Left lobe of liver (tissue), 2 donors: Measurements from ENCODE around the gene MAML3. TPM values are rescaled to one million over a fixed set of nuclear protein-coding genes. Genes with fewer than 3 reads are reported as not detected.
A peak's percentile ranks its signal among the peaks of the same experiment; 100 is the strongest.

Source experiments
- ATAC-seq: fragments of 200-7000 bp; cut with Tn5 transposase; one replicate; pipeline ENCODE4 v1.9.1; 2020; ENCODE audit warnings: mild to moderate bottlenecking, moderate library complexity
- DNase-seq: peaks from one replicate; pipeline ENCODE4 v3.0.0-alpha.2; 2020; ENCODE audit warnings: low spot score
- total RNA-seq: library from RNA; stranded (reverse); gene quantifications from one replicate; pipeline ENCODE4 v1.2.1, GENCODE V29; 2021
- donor health status: DM: no; HTN: no; CAD: no; lungs with moderate emphysema.
- donor health status: DM: no; HTN: yes; CAD: no.

The MAML3 gene
- total RNA-seq, 1 donor from 2014 or later = 8.4 TPM

DNA sequence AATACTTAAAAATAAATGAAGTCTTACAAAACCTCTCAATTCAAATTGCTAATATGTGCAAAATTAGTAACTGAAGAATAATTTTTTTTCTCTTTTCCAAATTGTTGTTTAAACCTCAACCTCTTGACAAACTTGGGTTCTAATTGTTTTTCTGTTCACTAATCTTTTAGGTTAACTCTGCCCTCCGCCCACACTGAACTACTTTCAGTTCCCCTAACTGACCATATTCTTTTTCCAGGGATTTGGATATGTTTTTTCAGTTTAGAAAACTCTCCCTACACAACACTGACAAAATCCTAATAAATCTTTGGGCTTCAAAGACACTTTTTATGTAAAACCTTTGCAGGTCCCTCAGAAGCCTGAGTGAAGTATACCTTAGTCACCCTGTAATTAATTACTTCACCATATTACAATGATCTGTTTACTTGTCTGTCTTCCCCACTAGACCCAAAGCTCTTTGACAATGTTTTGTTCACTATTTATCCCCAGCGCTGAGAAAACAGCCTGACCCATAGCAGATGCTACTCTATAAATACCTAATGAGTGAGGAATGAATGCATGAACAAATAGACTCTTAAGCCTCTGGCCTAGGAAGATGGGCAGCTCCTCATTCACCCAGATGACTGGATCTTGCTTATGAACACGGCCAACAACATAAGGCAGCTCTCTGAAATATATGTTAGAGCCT, 134.9 kb downstream of the MAML3 start:
- ATAC-seq = peak; percentile 22
- DNase-seq = no peak

DNA sequence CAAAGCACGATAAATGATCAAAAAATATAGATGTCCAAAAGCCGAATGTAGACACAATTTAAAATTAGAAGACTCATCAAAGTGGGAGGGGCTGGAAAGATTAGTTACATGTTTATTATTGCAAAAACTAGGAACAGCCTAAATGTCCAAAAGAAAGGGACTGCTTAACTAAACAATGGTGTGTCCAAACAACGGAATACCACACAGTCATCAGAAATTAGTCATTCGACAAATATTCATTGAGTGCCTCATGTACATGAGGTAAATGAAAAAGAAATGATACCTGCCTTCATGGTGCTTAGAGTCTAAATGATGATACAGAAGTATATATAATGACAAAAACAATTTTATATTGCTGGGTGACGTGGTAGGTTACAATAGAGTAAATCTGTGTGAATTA, 139.7 kb downstream of the MAML3 start:
- DNase-seq (no peak), ATAC-seq (no peak)

DNA sequence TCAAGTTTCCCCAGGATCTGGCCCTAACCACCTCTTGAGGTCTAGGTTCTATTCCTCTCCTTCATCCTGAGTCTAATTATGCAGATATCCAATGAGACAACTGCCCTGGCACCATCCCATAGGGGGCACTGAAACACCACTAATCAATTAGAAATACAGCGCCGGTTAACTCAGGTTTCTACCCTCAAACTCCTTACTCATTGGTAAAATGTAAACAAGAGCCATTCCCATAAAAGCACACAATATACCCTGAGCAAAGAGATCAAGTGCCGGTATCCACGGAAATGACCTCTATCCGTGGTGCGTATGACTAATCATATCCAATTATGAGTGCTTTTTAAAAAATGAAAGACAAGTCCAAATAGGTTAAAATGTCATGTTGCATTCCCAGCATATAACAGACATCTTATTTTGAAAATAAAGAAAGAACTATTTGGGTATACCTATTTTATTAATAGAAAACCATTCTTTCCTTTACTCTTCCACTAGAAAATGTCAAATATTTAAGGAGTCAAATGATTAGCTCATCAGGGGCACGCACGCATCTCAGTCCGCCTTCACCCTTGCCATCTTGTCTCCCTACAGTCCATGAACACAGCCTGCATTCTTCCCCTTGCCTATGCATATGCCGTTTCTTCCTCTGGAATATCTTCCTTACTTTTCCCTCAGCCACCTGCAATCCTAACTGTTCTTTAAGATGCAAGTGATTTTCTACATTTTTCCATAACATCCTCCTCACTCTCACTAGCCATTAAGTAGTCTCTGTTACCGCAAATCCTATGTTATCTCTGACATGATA, 141.1 kb downstream of the MAML3 start:
- ATAC-seq = peak; percentile 98

DNA sequence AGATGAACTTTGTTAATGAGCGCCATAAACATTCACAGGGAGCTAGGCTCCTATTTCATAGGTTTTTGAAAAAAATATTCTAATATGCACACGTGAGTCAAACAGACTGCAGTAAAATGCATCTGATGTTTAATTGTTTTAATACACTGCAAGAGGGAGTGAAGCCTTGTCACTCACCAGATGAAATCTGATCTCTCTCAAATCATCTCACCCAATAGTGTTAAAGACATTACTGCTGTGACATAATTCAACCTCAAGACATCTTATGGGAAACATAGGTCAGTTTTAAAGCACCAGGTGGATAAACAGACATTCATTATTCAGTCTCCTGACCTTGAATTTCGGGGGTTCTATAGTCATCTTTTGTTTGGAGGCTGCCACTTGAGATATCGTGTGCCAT, 148.3 kb downstream of the MAML3 start:
- ATAC-seq (no peak), DNase-seq (no peak)

More for the DNA sequence above, 141.1 kb downstream of the MAML3 start:
- peak; percentile 64 for DNase-seq

DNA sequence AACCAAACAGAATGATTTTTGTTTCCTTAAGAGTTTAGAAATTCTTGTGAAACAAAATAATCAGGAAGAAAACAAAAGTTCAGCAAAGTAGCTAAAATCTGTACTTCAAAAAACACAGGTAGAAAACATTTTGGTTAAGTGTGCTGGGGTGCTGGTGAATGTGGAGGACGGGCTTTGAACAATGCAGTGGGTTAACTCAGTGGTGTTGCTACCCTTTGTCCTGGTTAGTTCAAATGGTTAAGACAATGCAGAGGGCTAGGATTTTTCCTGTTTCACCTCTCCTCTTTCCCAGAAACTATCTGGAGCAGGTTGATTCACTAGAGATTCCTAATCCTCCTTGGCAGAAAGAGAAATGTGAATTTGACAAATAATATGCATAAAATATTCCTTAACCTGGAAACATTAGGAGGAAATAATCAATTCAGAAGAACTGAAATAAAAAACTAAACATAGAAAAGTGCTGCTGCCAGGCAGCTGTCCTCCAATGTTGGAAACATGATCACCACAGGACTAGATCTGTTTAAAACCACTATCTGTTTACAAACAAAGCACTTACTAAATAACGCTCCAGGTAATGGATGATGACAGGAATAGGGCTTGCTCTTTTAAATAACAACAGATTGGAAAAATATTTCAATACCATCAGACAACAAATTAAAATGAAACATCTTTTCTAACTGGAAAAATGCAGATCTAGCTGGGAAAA, 148.9 kb downstream of the MAML3 start:
- ATAC-seq (peak; percentile 39), DNase-seq (no peak)

DNA sequence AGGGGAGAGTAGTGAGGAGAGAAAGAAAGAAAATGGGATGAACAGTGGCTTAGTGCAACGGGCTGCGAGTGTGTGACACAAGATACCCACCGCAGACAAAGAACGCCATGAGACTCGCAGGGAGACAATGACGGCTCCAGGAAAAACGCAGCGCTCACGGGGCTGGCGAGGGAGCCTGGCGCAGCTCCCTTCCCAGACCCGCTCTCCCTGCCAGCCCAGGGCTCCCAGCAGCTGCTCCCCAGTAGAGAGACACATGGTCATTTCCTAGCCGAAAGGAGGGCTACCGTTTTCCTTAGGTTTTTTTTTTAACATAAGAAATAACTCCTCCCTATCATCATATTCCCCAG, 149.5 kb downstream of the MAML3 start:
- no peak for DNase-seq
- ATAC-seq = peak; percentile 86

DNA sequence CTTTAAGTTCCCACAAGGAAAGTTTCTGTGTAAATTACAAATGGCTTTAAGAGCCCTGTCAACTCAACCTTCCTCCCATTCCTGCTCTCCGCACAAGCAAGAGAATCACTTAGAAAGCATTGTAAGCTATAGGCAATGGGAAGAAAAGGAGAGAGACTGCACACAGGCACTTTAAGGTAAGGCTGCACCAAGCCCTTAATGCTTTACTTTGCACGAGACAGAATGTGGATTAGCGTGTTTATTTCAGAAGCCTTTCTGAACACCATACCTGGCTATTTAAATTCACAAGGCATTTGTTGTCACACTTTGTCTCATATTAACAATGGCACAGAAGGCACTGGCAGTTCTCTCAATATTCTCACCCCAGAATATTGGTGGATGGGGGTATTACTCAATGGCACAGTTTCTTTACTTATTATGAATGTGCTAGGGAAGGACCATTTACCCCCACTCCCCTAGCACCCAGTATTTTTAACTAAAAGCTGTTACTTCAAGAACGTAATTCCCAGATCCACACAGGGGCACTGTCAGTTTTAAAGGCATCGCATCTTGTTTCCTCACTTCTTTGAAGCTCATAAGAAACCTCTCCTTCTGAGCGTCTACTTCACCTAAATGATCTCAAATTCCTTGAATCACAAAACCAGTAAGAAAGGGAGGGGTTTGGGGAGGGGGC, 150.0 kb downstream of the MAML3 start:
- no peak for ATAC-seq
- DNase-seq = no peak

DNA sequence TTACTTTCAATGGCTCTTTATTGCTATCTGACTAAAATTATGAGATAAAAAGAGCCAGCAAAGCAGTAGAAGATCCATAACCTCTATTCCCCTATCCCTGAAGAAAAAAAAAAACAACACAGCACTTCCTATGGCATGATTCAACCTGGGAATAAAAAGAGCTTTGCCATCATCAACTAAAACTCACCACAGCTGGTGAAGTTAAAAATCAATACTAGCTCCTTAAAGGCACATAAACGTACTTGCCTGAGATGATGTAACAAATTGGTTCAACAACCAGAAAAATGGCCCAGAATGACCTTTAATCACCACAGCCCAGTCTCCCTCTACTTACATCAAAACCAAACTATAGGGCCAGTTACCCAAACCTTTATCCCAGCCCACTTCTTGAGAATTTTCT, 153.8 kb downstream of the MAML3 start:
- ATAC-seq (no peak), DNase-seq (no peak)

DNA sequence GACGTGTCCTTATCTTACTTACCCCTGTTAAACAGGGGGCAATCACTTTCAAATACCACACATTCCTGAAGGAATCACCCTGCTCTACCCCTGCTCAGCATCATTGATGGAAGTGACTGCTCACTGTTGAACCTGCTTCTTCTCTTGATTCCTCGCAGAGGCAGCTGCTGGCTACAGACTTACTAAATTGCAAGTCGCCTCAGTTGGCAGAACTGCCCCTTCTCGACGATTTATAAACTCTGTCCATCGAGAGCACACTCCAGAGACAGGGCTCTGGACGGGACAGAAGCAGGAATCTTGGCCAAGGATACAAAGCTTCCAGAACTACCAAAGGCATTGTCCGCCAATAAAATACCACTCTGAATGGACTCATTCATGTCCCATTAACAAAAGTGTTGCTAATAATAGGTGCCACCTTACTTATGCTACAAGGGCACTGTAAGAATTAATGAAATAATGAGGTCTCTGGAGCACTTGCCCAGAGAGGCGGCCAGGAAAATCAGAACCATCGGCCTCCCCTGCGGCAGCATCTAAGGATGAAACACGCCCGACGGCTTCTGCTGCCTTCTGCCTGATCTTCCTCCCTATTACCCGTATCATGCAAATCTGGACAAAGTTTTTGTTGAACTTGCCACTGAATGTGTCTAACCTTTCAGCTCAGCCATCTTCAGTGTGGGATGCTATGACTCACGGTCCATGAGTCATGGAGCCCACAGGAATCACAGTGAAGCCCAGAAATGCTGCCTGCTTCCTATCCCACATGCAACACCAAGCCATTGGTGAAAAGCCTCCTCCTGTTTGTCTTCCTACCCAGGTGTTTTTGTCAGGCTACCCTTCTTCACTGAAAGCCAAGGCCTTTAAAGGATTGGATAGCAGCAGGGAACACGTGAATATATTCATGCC, 164.9 kb downstream of the MAML3 start:
- DNase-seq = no peak
- ATAC-seq = no peak

DNA sequence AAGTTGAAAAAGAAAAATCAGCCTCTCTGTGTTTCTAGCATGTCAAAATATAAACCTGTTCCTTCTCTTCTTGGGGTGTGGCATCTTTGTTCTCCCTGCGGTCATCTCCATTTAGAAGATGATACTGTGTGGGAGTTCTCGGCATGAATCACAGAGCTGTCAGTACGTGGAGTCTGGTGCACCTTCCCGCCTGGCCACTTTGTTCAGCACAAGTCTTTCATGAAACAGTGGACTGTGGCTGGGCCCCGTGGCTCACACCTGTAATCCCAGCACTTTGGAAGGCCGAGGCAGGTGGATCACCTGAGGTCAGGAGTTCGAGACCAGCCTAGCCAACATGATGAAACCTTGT, 166.5 kb downstream of the MAML3 start:
- no peak for DNase-seq
- ATAC-seq = no peak

DNA sequence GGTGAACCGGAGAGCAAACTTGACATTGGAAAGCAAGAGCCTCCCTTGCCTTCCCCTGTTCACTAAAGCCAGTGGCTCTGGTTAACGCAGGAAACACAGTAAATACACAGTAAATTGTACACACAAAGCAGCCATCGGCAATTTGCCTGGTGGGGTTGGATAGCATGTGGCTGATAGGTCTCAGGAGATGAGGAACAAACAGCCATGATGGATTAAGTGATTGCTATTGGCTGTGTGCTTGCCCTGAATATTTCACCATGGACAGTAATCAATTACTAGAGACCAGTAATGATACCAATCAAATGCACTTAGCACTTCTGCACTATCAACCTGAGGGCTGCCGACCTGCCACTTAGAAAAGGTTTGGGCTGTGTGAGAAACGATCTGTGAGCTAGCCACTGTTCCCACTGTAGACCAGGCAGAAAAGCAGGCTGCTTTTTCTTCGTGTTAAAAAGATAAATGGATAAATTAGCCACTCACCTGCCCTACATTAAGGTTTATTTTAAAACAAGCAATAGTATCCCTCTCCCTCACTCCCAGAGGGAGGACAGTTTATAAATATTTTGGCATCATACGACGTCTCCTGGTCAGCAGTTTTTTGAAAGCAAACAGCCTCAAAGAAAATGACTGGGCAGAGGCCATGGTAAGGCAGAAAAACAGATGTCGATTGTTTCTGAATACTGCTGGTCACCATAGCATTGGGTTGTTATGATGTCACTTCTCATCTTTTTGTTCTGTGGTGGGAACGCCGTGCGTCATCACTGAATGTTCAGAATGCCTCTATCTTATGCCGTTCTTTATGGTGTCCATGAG, 167.1 kb downstream of the MAML3 start:
- DNase-seq (no peak), ATAC-seq (no peak)

DNA sequence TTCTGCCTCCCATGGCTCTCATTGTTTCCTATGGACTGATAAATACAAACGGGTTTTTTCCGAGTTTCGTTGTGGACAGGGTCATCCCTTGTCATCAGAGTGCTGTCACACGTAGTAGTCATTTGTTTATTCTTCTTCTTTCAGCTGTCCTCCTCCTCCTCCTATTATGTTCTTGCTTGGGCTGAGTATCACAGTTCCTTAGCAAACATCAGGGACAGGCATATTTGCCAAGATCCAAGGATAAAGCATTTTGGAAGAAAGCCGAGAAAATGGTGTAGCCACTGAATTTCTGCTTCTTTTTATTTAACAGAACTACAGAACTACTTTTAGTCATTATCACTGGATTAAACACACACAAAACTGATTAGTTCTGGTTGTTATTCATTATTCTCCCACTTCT, 167.9 kb downstream of the MAML3 start:
- no peak for DNase-seq
- ATAC-seq = no peak

DNA sequence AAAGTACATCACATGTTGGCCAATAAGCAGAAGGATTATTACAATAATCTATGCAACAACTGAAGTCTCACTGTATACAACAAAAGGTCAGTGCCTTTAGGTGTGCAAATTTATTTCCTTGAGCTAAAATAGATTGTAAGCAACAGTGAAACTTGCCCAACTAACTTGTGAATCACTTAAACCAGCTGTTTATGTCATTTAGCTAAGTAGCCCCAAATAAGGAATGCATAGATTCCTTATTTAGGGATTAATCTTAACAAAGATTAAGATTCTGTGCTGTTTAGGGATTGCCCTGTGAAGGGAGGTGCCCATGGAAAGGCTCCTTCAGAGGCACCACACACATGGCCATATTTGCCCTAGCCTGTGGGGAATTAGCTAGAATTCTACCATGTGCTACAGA, 168.6 kb downstream of the MAML3 start:
- DNase-seq = no peak
- ATAC-seq = no peak

DNA sequence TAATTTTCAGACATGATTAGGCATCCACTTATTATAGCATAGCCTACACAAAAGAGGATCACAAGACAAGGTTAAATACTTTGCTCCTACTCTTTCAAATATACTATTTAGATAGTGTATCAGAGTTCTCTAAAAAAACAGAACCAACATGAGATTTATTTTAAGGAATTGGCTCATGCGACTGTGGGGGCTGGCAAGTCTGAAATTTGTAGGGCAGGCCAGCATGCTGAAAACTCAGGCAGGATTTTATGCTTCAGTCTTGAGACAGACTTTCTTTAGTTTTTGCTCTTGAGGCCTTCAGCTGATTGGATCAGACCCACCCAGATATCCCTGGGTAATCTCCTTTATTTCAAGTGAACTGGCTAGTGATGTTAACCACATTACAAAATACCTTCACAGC, 169.5 kb downstream of the MAML3 start:
- no peak for ATAC-seq

DNA sequence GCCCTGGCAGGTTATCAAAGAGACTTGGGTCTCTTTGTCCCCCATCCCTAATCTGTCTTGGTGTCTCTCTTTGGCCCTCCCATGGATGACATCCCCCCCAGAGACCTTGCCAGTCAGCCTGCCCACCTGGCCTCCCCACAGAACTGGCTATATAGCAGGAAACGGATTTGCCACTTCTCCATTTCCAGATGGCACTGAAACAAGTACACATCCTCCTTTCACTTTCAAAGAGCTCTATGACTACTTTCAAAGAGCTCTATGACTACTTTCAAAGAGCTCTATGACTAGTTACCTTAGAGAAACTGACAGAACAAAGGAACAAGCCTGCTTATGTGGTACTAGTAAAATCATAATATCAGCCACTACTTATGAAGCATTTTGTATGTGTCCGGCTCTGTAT, 175.3 kb downstream of the MAML3 start:
- DNase-seq (no peak), ATAC-seq (no peak)

More for the DNA sequence above, 169.5 kb downstream of the MAML3 start:
- no peak for DNase-seq

DNA sequence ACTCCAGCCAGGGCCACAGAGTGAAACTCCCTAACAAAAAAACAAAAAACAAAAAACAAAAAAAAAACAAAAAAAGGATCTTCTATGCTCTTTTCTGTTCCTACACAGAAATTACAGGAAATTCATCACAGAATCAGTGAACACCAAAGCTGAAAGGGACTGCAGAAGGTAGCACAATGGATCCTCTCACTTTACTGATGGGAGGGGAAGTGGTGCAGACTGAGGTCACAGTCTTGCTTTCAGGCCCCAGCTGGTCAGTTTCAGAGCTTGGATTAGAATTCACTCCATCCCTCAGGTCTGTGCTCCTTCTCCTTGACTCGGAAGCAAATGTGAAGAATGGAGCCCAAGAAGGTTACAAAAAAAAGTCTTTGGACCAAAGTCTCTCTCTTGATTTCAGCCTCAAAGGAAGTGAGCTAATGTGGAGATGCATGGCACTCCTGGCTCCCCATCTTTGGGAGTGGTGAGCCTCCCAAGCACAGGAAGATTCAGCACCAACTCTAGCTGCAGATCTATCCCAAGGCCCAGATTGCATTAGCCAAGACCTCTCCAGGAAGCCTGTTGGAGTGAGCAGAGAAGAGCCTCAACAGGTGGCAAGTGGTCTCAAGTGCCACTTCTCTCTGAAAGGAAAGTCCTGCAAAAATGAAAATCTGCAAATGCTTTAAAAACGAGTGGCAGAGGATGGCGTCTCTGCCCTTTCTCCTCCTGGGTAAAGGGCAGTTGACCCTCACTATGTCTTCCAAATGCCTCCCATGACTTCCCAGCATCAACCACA, 176.0 kb downstream of the MAML3 start:
- ATAC-seq = no peak
- no peak for DNase-seq

DNA sequence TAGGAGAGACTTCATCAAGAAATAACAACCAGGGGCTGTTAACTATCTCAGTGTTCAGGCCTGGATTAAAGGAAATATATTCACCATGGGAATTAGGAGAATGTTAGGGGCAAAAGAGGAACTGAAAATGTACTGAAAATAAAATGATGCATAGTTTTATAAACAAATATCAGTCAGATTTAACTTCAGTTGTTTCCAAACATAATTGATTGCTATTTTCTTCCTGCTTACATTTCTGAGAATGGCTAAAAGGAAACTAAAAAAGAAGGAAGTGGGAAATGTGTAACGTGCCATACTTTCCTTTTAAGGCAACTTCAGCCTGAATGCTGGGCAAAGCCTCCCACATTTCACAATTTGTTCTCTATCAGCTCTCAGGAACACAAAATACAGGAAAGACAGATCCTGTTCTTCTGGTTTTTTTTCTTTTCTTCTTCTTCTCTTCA, 178.1 kb downstream of the MAML3 start:
- DNase-seq (no peak), ATAC-seq (peak; percentile 74)

DNA sequence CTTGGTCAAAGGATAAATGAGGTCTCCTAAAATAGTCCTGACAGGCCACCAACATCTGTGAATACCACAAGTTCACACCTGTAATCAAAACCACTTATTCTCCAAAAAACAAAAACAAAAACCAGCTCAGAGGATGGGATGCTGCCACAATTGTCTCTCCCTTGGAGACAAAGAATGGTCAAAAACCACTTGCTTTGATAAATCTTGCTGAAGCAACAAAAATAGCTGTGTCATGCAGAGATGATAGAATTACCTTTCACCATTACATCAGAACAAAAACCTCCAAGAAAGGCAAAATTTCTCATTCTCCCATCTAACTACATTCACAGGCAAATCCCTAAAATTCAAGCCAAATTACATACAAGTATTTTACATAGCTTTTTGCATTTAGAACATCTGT, 180.4 kb downstream of the MAML3 start:
- no peak for ATAC-seq
- DNase-seq = no peak

DNA sequence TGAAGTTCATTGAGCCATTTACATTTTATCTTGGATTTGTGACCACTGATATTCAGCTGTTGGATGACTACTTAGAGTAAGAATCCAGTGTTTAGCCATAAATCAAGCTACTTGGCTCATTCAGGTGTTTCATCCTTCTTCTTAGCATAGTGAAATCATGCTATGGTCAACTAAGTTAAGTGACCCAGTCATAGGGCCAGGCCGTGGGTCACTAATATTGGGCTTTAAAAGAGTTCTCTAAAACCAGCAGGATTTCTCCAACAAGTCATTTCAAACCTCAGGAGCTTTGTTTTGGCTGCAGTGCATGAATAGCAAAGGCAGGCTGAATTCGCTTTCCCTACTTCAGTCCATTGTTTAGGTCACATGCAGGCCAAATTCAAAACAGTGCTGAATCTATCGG, 181.0 kb downstream of the MAML3 start:
- ATAC-seq (no peak), DNase-seq (no peak)
